ENCODE measurements around the gene NOL6. TPM values are rescaled to one million over a fixed set of nuclear protein-coding genes. Genes with fewer than 3 reads are reported as not detected.

The NOL6 gene
- total and polyA plus RNA-seq, 2 of the 8 experiments (the other 6 are each of a cell fraction or from before 2014, with no cell fraction given), result 44.0 to 55.0 TPM

- Histone ChIP-seq H3K27me3 (replicated peaks in 1 of 4; ENCODE audit: control insufficient read depth in 3 of 4, extremely low read depth in 1 of 4, insufficient read depth in 3 of 4, low read length in 3 of 4) (no peaks in the 10 kb centered on the region), H3K56ac (replicated peaks; ENCODE audit: insufficient read length, low read depth, low read length) (no peak overlapping the region), H3K4me3 (ENCODE audit: extremely low read depth in 1 of 4, insufficient read depth in 2 of 4, low read depth in 3 of 4, low read length in 4 of 4) (no peak overlapping the region), H2BK20ac (ENCODE audit: low read length) (no peak overlapping the region), H4K8ac (ENCODE audit: extremely low read depth, insufficient read depth, low read length) (no peak overlapping the region), H3K23me2 (ENCODE audit: low read depth, low read length) (peaks cover 8% of the 10 kb centered on the region; the same call in 1 of the 2 replicates), H4K91ac (replicated peaks; ENCODE audit: insufficient read length, low read length) (no peak overlapping the region), H3K9ac (replicated peaks in 1 of 4; ENCODE audit: extremely low read depth in 1 of 4, low read depth in 3 of 4, low read length in 3 of 4) (no peak overlapping the region), H3K79me2 (ENCODE audit: control insufficient read depth in 1 of 2, insufficient read depth in 2 of 2, low read length in 2 of 2) (peaks cover 7 to 21% of the 10 kb centered on the region in 2 experiments), H2BK120ac (replicated peaks; ENCODE audit: low read depth, low read length) (no peak overlapping the region), H3K14ac (ENCODE audit: insufficient read length) (no peak overlapping the region), H3K23ac (ENCODE audit: insufficient read length) (no peak overlapping the region), H2BK12ac (ENCODE audit: low read depth, low read length) (no peak overlapping the region), H2BK15ac (ENCODE audit: low read length) (no peak overlapping the region), H3K18ac (ENCODE audit: extremely low read depth, low read length) (no peak overlapping the region), H3K36me3 (ENCODE audit: control insufficient read depth in 2 of 4, insufficient read depth in 4 of 4, low read length in 3 of 4) (peaks cover 2 to 9% (median 6%) of the 10 kb centered on the region in 4 experiments; a peak in 4 of 8 replicates), H3K4me1 (replicated peaks in 1 of 4; ENCODE audit: control insufficient read depth in 3 of 4, insufficient read depth in 4 of 4, low read length in 3 of 4) (peaks cover 0 to 2% (median 0%) of the 10 kb centered on the region in 4 experiments; a peak in 1 of 7 replicates), H2AFZ (ENCODE audit: low read length) (no peak overlapping the region), H3K4ac (replicated peaks; ENCODE audit: insufficient read length, low read depth, low read length) (no peak overlapping the region), H3K9me3 (ENCODE audit: insufficient read depth in 2 of 2, low read depth in 1 of 2, low read length in 1 of 2) (no peaks in the 10 kb centered on the region), H4K20me1 (replicated peaks in 1 of 2; ENCODE audit: control insufficient read depth in 1 of 2, insufficient read depth in 2 of 2, low read length in 2 of 2) (peaks cover 1 to 3% of the 10 kb centered on the region in 2 experiments), H3K27ac (ENCODE audit: low read depth, low read length) (no peak overlapping the region), H2AK5ac (ENCODE audit: low read depth, low read length) (no peak overlapping the region), H3K4me2 (ENCODE audit: insufficient read depth in 1 of 2, low read depth in 2 of 2, low read length in 2 of 2) (no peak overlapping the region; a peak in 1 of 4 replicates), H3K79me1 (ENCODE audit: low read depth, low read length) (peaks cover 5% of the 10 kb centered on the region; the same call in 1 of the 2 replicates), H2BK5ac (ENCODE audit: low read depth, low read length) (no peak overlapping the region), H4K5ac (ENCODE audit: insufficient read length, low read depth, low read length) (no peak overlapping the region)
- no peak for DNase-seq (ENCODE audit: low read depth in 1 of 2, low spot score in 2 of 2)
- WGBS, 2 experiments (ENCODE audit: extremely low coverage in 1 of 2, insufficient coverage in 1 of 2, insufficient read length in 1 of 2, insufficient replicate concordance in 2 of 2, low coverage in 1 of 2, low lambda C conversion rate in 2 of 2, missing lambda C conversion rate in 1 of 2), result 100% methylated on average over 1 of the region's 1 CpG; no CpG with 5 or more reads in 1 of the 2 experiments
- FAIRE-seq, result no peak
- ChIA-PET CTCF (ENCODE audit: partially characterized antibody) (interaction anchor here (1.0 to 20.9 kb wide), 3 partner anchors 8 to 72 kb away, joined by 4 to 358 read pairs (median 18); partner anchors contain the start of gene AQP3), POLR2A (ENCODE audit: partially characterized antibody) (interaction anchor here (1.0 kb wide), 1 partner anchor 17 kb away, joined by 3 read pairs; no protein-coding TSS in a partner anchor)
- TF ChIP-seq RXRA (IDR thresholded peaks at IDR 0.05; ENCODE audit: insufficient read depth, low read depth, low read length) (no peak), SUZ12 (IDR thresholded peaks at IDR 0.05; ENCODE audit: low read length) (no peak), TAF1 (IDR thresholded peaks at IDR 0.05; ENCODE audit: low read depth, low read length) (no peak), KDM1A (IDR thresholded peaks at IDR 0.05; ENCODE audit: borderline replicate concordance, low read length) (no peak), ZNF274 (IDR thresholded peaks at IDR 0.05; ENCODE audit: borderline replicate concordance, extremely low read depth, low read length) (no peak), CHD1 (IDR thresholded peaks at IDR 0.05; ENCODE audit: low read depth, low read length) (no peak), CREB1 (IDR thresholded peaks at IDR 0.05) (no peak), SP1 (IDR thresholded peaks at IDR 0.05; ENCODE audit: low read depth, low read length) (no peak), SRF (IDR thresholded peaks at IDR 0.05; ENCODE audit: low read depth, low read length) (no peak)
These were observed 1.6 kb upstream of the NOL6 start for GRCh38 chr9:33475357-33475756.
